HCT116 (cell line): ENCODE measurements around the gene ROR2. TPM values are rescaled to one million over a fixed set of nuclear protein-coding genes. Genes with fewer than 3 reads are reported as not detected.

Source experiments
- ATAC-seq: fragments of 200-7000 bp; cut with Tn5 transposase; 2 replicates; pipeline ENCODE4 v1.9.1; 2020; ENCODE audit warnings: mild to moderate bottlenecking, moderate library complexity
- BruUV-seq: library from RNA; stranded (reverse); fragments of 400-500 nt; replicated peaks from 2 replicates; lab custom pipeline; 2021; lab: Mats Ljungman, UMichigan
- CTCF ChIA-PET: fragments of 300-600 bp; sonication (Branson Sonifier 250); formaldehyde crosslinking; loops from one replicate; lab custom pipeline; 2021; ENCODE audit warnings: antibody characterized with exemption; lab: Charles Lee
- POLR2A ChIA-PET: fragments of 300-600, 350-600 bp; sonication (Branson Sonifier 250); formaldehyde crosslinking; loops from one replicate; lab custom pipeline; 2021; ENCODE audit warnings: antibody characterized with exemption; lab: Charles Lee
- RAD21 ChIA-PET, 2 experiments: fragments of 300-600 bp; sonication (Branson Sonifier 250); formaldehyde crosslinking; loops; one replicate each; lab custom pipeline; 2023; ENCODE audit warnings: low total read pairs in 2 of 2; ENCODE audit not compliant: uncharacterized antibody in 2 of 2, unreplicated experiment in 2 of 2, low non-redundant PET in 1 of 2; lab: Charles Lee
- DNase-seq: peaks from one replicate; pipeline ENCODE4 v3.0.0-alpha.2; 2010; ENCODE audit warnings: low read depth, low spot score
- H2AFZ ChIP-seq: fragments of 200-600 bp; shearing (Covaris generic), sonication (generic); 2 replicates; pipeline ENCODE4 v1.6.1; 2017; ENCODE audit warnings: low read depth, mixed run types, mixed read lengths, antibody characterized with exemption, low read length; ENCODE audit not compliant: poor library complexity, severe bottlenecking
- H3K27ac ChIP-seq: 2 replicates; pipeline ENCODE4 v1.5.1; 2012; ENCODE audit warnings: low read depth, low read length
- H3K27me3 ChIP-seq: fragments of 200-600 bp; sonication (generic); 2 replicates; pipeline ENCODE4 v1.6.1; 2016; ENCODE audit warnings: mixed run types, low read length, mixed read lengths; ENCODE audit not compliant: insufficient read depth
- H3K36me3 ChIP-seq, 2 experiments: fragments of 200-500 bp in 1 of 2; fragments of 200-600 bp in 1 of 2; sonication (Bioruptor generic) in 1 of 2; sonication (generic) in 1 of 2; 2 replicates each; pipeline versions ENCODE4 v1.5.1 to v1.6.1; 2014 to 2016; ENCODE audit warnings: low read length in 2 of 2, inconsistent platforms in 1 of 2, mixed read lengths in 1 of 2, mixed run types in 1 of 2; ENCODE audit not compliant: insufficient read depth in 2 of 2, control insufficient read depth in 1 of 2
- H3K4me1 ChIP-seq, 2 experiments: fragments of 200-600 bp in 1 of 2; sonication (generic) in 1 of 2; 2 replicates each; pipeline versions ENCODE4 v1.5.1 to v1.6.1; 2012 to 2017; ENCODE audit warnings: low read length in 2 of 2, inconsistent platforms in 1 of 2, mild to moderate bottlenecking in 1 of 2, mixed read lengths in 1 of 2, mixed run types in 1 of 2, moderate library complexity in 1 of 2; ENCODE audit not compliant: insufficient read depth in 2 of 2, control insufficient read depth in 1 of 2
- H3K4me2 ChIP-seq: fragments of 200-600 bp; sonication (generic); 2 replicates; pipeline ENCODE4 v1.6.1; 2017; ENCODE audit warnings: mixed run types, low read length, mixed read lengths
- H3K4me3 ChIP-seq, 2 experiments: fragments of 200-600 bp in 1 of 2; sonication (generic) in 1 of 2; replicated peaks in 1 of 2; 2 replicates each; pipeline ENCODE4 v1.5.1; 2011 to 2016; ENCODE audit warnings: low read length in 2 of 2, control low read depth in 1 of 2, low read depth in 1 of 2, mild to moderate bottlenecking in 1 of 2, mixed read lengths in 1 of 2, mixed run types in 1 of 2
- H3K79me2 ChIP-seq: fragments of 200-600 bp; sonication (generic); 2 replicates; pipeline ENCODE4 v1.6.1; 2017; ENCODE audit warnings: mild to moderate bottlenecking, mixed run types, low read length, moderate library complexity, mixed read lengths; ENCODE audit not compliant: insufficient read depth
- H3K9ac ChIP-seq: fragments of 200-600 bp; sonication (generic); 2 replicates; pipeline ENCODE4 v1.6.1; 2016; ENCODE audit warnings: low read length, mixed read lengths
- H3K9me2 ChIP-seq: fragments of 200-600 bp; sonication (generic), shearing (Covaris generic); 2 replicates; pipeline ENCODE4 v1.6.1; 2017; ENCODE audit warnings: mixed run types, mild to moderate bottlenecking, moderate library complexity; ENCODE audit not compliant: insufficient read depth
- H3K9me3 ChIP-seq, 2 experiments: fragments of 200-500 bp in 1 of 2; fragments of 200-600 bp in 1 of 2; sonication (Bioruptor generic) in 1 of 2; sonication (generic) in 1 of 2; 2 replicates each; pipeline ENCODE4 v1.6.1; 2014 to 2017; ENCODE audit warnings: low read length in 2 of 2, mixed read lengths in 2 of 2, inconsistent platforms in 1 of 2, low read depth in 1 of 2, mild to moderate bottlenecking in 1 of 2, mixed run types in 1 of 2, moderate library complexity in 1 of 2; ENCODE audit not compliant: control insufficient read depth in 1 of 2, insufficient read depth in 1 of 2
- H4K20me1 ChIP-seq: fragments of 200-600 bp; sonication (generic), shearing (Covaris generic); 2 replicates; pipeline ENCODE4 v1.6.1; 2017; ENCODE audit warnings: mixed run types, mild to moderate bottlenecking, moderate library complexity; ENCODE audit not compliant: insufficient read depth
- ATF3 ChIP-seq: IDR thresholded peaks from 2 replicates; pipeline ENCODE4 v1.6.1; 2012
- CBX3 ChIP-seq: IDR thresholded peaks from 2 replicates; pipeline ENCODE4 v1.6.1; 2012; ENCODE audit warnings: low read depth
- CEBPB ChIP-seq: IDR thresholded peaks from 2 replicates; pipeline ENCODE4 v1.6.1; 2012; ENCODE audit warnings: low read depth
- EGR1 ChIP-seq: IDR thresholded peaks from 2 replicates; pipeline ENCODE4 v1.6.1; 2012; ENCODE audit warnings: low read depth
- ELF1 ChIP-seq: IDR thresholded peaks from 2 replicates; pipeline ENCODE4 v1.6.1; 2012; ENCODE audit warnings: low read depth, borderline replicate concordance
- EZH2 ChIP-seq: fragments of 200-600 bp; sonication (generic); IDR thresholded peaks from 2 replicates; pipeline ENCODE4 v1.6.1; 2017; ENCODE audit warnings: antibody characterized with exemption, mixed run types
- FOSL1 ChIP-seq: IDR thresholded peaks from 2 replicates; pipeline ENCODE4 v1.6.1; 2012; ENCODE audit warnings: low read depth
- JUND ChIP-seq: IDR thresholded peaks from 2 replicates; pipeline ENCODE4 v1.6.1; 2012
- MAX ChIP-seq: IDR thresholded peaks from 2 replicates; pipeline ENCODE4 v1.6.1; 2012
- POLR2A ChIP-seq: IDR thresholded peaks from 2 replicates; pipeline ENCODE4 v1.7.0; 2011; ENCODE audit warnings: borderline replicate concordance; ENCODE audit not compliant: insufficient read depth, insufficient read length; ENCODE audit errors: extremely low read depth
- POLR2AphosphoS5 ChIP-seq: IDR thresholded peaks from 2 replicates; pipeline ENCODE4 v1.6.1; 2011; ENCODE audit warnings: mild to moderate bottlenecking, low read depth, low read length, moderate library complexity
- RAD21 ChIP-seq: IDR thresholded peaks from 2 replicates; pipeline ENCODE4 v1.6.1; 2012; ENCODE audit warnings: low read depth, mild to moderate bottlenecking
- REST ChIP-seq: IDR thresholded peaks from 2 replicates; pipeline ENCODE4 v1.6.1; 2012; ENCODE audit warnings: low read depth
- SRF ChIP-seq: IDR thresholded peaks from 2 replicates; pipeline ENCODE4 v1.6.1; 2012; ENCODE audit warnings: low read depth
- YY1 ChIP-seq: IDR thresholded peaks from 2 replicates; pipeline ENCODE4 v1.6.1; 2011; ENCODE audit warnings: low read length, low read depth, moderate library complexity, mild to moderate bottlenecking; ENCODE audit not compliant: insufficient replicate concordance; ENCODE audit errors: extremely low read depth
- ZBTB33 ChIP-seq: IDR thresholded peaks from 2 replicates; pipeline ENCODE4 v1.6.1; 2011; ENCODE audit warnings: mild to moderate bottlenecking, low read length, moderate library complexity; ENCODE audit not compliant: insufficient replicate concordance; ENCODE audit errors: extremely low read depth
- ZFX ChIP-seq: fragments of 450-650 bp; IDR thresholded peaks from 2 replicates; pipeline ENCODE4 v1.6.1; 2017
- ZNF274 ChIP-seq: fragments of 200-500 bp; sonication (Bioruptor generic); IDR thresholded peaks from 2 replicates; pipeline ENCODE4 v1.6.1; 2014; ENCODE audit warnings: mild to moderate bottlenecking, low read depth, low read length, inconsistent platforms
- intact Hi-C: fragments of 100-400 bp; cut with micrococcal nuclease; formaldehyde crosslinking; loops from 2 replicates; pipeline ENCODE4 v1.10.0; 2022
- total RNA-seq: library from RNA; stranded (reverse); gene quantifications from one replicate; pipeline ENCODE4 v1.2.1, GENCODE V29; 2021; ENCODE audit not compliant: unreplicated experiment

Gene ROR2
- total RNA-seq, 1 experiment from 2014 or later, result 15.7 TPM

- TF ChIP-seq YY1, result no peak
- TF ChIP-seq SRF, result no peak
- TF ChIP-seq EGR1, result no peak
- TF ChIP-seq JUND, result no peak
- TF ChIP-seq CEBPB, result no peak
- no peak for TF ChIP-seq ZBTB33
- TF ChIP-seq POLR2A, result no peak
- TF ChIP-seq FOSL1, result no peak
- no peak for TF ChIP-seq MAX
- TF ChIP-seq POLR2AphosphoS5, result no peak
- no peak for TF ChIP-seq CBX3
- no peak for TF ChIP-seq ZNF274
- TF ChIP-seq ZFX, result no peak
- no peak for TF ChIP-seq RAD21
- no peak for TF ChIP-seq EZH2
- TF ChIP-seq ATF3, result no peak
- no peak for TF ChIP-seq REST
- no peak for TF ChIP-seq ELF1
- no peaks in the 10 kb centered on the region for H3K9me3 ChIP-seq
- no peak overlapping the region for H3K27ac ChIP-seq
- no peaks in the 10 kb centered on the region for H3K9me2 ChIP-seq
- intact Hi-C loops, result no loop called here
- H3K79me2 ChIP-seq, result no peaks in the 10 kb centered on the region
- no peak overlapping the region for H2AFZ ChIP-seq
- H3K9ac ChIP-seq, result no peak overlapping the region
- BruUV-seq, result no TSS peak
- ATAC-seq (no peak), DNase-seq (no peak)
- no peak overlapping the region for H3K4me3 ChIP-seq
- ChIA-PET RAD21 (no interaction called here), CTCF (no interaction called here), POLR2A (no interaction called here)
- no peaks in the 10 kb centered on the region for H3K36me3 ChIP-seq
- no peaks in the 10 kb centered on the region for H3K27me3 ChIP-seq
- no peaks in the 10 kb centered on the region for H3K4me1 ChIP-seq
- no peak overlapping the region for H3K4me2 ChIP-seq
- no peaks in the 10 kb centered on the region for H4K20me1 ChIP-seq
Observed at GRCh38 chr9:91720751-91721705, 229.0 kb downstream of the ROR2 start.
